Thoracic aorta endothelial cell (primary cell): ENCODE measurements around the gene STAB1. TPM values are rescaled to one million over a fixed set of nuclear protein-coding genes. Genes with fewer than 3 reads are reported as not detected.

Experiments
- small RNA-seq: library from RNA; depleted of rRNA; stranded (forward); fragments of <200 nt; gene quantifications from one replicate; pipeline ENCODE3, GENCODE V24; 2012
- total RNA-seq: library from RNA; depleted of rRNA; stranded (reverse); fragments of >200 nt; gene quantifications from 2 replicates; pipeline ENCODE4 v1.2.3, GENCODE V29; 2012

STAB1 gene, protein sequence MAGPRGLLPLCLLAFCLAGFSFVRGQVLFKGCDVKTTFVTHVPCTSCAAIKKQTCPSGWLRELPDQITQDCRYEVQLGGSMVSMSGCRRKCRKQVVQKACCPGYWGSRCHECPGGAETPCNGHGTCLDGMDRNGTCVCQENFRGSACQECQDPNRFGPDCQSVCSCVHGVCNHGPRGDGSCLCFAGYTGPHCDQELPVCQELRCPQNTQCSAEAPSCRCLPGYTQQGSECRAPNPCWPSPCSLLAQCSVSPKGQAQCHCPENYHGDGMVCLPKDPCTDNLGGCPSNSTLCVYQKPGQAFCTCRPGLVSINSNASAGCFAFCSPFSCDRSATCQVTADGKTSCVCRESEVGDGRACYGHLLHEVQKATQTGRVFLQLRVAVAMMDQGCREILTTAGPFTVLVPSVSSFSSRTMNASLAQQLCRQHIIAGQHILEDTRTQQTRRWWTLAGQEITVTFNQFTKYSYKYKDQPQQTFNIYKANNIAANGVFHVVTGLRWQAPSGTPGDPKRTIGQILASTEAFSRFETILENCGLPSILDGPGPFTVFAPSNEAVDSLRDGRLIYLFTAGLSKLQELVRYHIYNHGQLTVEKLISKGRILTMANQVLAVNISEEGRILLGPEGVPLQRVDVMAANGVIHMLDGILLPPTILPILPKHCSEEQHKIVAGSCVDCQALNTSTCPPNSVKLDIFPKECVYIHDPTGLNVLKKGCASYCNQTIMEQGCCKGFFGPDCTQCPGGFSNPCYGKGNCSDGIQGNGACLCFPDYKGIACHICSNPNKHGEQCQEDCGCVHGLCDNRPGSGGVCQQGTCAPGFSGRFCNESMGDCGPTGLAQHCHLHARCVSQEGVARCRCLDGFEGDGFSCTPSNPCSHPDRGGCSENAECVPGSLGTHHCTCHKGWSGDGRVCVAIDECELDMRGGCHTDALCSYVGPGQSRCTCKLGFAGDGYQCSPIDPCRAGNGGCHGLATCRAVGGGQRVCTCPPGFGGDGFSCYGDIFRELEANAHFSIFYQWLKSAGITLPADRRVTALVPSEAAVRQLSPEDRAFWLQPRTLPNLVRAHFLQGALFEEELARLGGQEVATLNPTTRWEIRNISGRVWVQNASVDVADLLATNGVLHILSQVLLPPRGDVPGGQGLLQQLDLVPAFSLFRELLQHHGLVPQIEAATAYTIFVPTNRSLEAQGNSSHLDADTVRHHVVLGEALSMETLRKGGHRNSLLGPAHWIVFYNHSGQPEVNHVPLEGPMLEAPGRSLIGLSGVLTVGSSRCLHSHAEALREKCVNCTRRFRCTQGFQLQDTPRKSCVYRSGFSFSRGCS (N-terminal part only)
- total RNA-seq = 213 and 215 TPM in 2 replicates

DNA sequence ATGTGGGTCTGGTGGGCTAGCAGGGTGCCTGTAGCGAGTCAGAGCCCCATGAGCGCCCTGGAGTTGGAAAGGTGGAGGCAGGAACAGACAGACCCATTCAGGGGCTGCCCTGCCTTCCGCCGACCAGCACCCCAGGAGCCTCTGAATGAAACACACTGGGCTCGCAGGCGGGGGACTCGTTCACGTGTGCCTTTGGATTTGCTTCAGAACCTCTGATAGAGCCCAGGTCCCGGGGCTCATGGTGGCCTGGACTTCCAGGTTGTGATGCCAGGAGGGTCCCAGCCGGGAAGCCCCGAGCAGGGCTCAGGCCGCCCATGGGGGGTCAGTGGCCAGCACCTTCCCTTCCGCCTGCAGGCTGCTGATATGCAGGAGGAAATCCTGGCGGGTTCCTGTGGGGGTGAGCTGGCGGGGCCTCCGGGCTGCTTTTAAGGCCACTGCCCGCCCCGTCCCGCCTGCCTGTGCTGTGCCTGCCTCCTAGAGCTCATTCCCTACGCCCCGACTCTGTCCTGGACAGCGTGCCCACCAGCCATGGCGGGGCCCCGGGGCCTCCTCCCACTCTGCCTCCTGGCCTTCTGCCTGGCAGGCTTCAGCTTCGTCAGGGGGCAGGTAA is at the start of gene STAB1:
TSS of gene STAB1 (plus strand) at position 453 of the 610 bp plus-strand sequence. CDS start at position 529, 76 bp downstream.

DNA sequence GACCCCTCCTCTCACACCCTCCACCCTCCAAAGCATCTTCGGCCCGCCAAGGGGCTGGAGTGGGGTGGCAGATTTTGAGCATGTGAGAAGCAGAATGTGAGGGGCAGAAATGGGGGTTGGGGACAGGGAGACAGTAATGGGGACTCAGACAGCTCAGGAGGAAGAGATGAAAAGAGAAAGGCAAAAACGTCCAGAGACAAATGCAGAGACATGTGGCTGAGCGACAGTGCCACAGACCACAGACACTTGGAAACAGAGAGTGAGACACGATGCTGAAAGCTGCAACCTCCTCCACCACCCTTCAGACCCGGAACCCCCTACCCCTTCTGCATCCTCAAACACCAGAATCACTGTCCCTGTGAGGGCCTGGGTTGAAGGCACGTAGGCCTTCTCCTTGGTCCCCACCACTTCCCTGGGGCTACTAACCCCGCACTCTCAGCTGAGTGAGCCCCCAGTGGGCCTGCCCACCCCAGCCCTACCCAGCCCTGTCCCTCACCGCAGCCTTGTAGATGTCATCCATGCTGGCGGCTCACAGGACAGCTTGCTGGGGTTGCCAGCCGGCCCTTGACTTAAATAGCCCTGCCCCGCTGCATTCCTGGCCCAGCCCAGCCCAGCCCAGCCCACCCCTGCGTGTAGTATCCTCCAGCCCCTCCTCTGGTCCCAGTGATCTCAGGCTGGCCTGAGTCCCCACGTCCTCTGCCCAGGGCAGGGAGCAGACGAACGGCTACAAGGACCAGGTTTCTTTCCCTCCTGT is 41.5 kb upstream of the STAB1 start, which contains the start of gene TNNC1:
TSS of gene TNNC1 (minus strand) at position 546 of the 754 bp plus-strand sequence. CDS start at position 520, 26 bp downstream.

DNA sequence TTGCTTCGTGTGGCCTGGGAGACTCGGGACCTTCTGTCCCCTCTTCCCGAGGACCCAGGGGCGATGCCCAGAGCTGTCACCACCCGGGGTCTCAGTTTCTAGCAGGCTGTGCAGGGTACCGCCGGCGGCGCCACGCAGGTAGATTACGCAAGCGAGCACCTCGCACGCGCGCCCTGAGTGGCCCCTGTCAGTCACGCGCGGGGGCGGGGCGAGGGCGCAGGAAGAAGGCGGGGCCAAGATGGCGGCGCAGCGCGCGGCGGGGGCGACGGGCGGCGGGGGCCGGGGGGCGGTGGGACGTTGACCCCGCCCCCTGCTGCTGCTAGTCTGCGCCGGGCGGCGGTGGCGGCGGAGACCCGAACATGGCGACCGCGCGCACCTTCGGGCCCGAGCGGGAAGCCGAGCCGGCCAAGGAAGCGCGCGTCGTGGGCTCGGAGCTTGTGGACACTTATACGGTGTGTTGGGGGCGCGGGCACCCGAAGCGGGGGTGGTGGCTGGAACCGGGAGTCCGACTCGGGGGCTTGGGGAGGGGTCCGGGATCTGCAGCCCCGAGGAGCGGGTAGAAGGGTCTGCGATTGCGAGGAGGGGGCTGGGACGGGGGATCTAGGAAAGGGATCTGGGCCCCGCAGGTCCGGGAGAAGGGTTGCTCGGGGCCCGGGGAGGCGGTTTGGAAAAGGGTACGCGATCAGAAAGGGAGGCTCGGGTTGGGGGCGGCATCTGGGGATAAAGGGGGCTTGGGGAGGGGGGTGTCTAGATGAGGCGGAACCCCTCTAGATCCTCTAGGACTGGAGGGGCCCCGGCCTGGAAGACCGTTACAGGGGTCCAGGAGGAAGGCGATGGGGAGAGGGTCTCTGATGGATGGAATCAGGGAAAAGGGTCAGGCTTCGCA is 39.6 kb upstream of the STAB1 start, which contains the start of gene NISCH:
TSS of gene NISCH (plus strand) at position 322 of the 886 bp plus-strand sequence. CDS start at position 360, 38 bp downstream.

DNA sequence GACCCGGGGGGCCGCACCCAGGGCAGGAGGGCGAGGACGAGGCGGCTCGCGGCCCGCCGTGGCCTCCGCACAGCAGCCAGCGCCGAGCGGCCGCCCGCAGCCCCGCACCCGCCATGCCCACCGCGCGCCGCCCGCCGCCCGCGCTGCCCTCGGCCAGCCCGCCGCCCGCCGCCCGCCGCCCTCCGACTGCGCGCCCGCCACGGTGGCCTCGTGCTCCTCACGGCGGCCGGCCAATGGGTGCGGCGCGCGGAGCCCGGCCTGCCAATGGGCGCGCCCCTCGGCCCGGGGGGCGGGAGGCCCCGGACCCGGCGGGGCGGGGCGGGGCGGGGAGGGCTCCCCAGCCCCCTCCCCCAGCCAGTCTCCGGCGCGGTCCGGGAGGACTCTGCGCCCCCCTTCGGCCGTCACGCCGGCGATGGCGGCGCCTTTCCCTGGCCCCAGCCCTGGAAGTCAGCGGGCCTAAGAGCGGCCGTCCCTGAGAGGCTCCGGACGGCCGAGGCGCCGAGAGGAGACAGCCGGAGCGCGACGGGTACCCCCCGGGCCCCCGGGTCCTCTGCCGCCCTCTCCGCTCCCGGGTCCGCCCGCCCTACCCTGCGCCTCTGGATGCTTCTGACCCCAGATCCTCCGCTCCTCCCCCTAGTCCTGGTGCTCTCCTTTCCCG is 38.6 kb downstream of the STAB1 start, which contains the start of gene NT5DC2:
TSS of gene NT5DC2 (minus strand) at position 235 of the 658 bp plus-strand sequence. CDS start at position 115, 120 bp downstream.

DNA sequence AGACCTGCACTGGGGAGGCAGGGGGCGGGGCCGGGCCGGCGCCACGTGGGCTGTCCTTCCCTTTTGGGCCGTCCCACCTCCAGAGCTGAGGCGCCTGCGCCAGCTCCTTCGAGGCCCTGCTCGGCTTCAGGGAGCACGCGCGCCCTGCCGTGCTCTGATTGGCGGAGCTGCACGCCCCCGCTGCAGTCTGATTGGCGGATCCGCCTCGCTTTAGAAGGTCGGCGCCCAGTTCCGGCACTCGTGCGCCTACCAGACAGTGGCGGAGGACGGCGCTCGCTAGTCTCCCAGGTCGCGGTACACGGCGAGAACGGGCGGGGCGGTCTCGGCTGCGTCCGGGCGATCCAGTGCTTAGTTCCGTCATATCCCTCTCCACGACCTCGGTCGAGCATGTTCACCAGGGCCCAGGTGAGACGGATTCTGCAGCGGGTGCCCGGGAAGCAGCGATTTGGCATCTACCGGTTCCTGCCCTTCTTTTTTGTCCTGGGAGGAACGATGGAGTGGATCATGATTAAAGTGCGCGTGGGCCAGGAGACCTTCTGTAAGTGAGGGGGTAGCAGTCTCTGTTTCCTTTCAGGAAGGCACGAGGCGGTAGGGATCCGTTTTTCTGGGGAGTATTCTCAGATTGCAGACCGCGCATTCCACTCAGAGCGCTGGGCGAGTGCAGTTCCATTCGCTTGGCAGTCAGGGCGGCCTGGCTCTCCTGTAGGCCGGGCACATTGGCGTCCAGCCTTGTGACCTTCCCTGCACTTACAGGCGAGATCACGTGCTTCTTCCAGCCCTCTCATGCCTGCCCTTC is 41.4 kb downstream of the STAB1 start, which contains the start of gene UQCC5:
TSS of gene UQCC5 (plus strand) at position 237 of the 796 bp plus-strand sequence. CDS start at position 388, 151 bp downstream.

Small RNAs within 50 kb of the gene (small RNA-seq; reads per million reads assigned to genes)
- not detected for gene RNU6-856P
- not detected for gene RNU6ATAC16P

Other genes starting within 250 kb of the STAB1 start
- 11.3 and 12.0 TPM in 2 replicates for gene PPM1M, start 249.6 kb upstream of the STAB1 start, total RNA-seq
- 74.7 and 80.6 TPM in 2 replicates for gene WDR82, start 216.7 kb upstream of the STAB1 start, total RNA-seq
- 16.4 TPM in 2 replicates for gene GLYCTK, start 207.5 kb upstream of the STAB1 start, total RNA-seq
- gene DNAH1, start 179.0 kb upstream of the STAB1 start, total RNA-seq = 2.7 and 2.9 TPM in 2 replicates
- gene BAP1, start 85.3 kb upstream of the STAB1 start, total RNA-seq = 51.5 and 65.0 TPM in 2 replicates
- 6.9 and 7.0 TPM in 2 replicates for gene PHF7, start 84.7 kb upstream of the STAB1 start, total RNA-seq
- gene SEMA3G, start 50.2 kb upstream of the STAB1 start, total RNA-seq = 4.0 and 9.8 TPM in 2 replicates
- 0.27 TPM in 1 of 2 replicates, not detected in the other for gene TNNC1, start 41.3 kb upstream of the STAB1 start, total RNA-seq
- gene NISCH, start 39.7 kb upstream of the STAB1 start, total RNA-seq = 82.6 and 92.1 TPM in 2 replicates
- 59.6 and 67.4 TPM in 2 replicates for gene NT5DC2, start 38.5 kb downstream of the STAB1 start, total RNA-seq
- gene UQCC5, start 41.3 kb downstream of the STAB1 start, total RNA-seq = 2.9 and 7.8 TPM in 2 replicates
- 120 and 131 TPM in 2 replicates for gene PBRM1, start 190.6 kb downstream of the STAB1 start, total RNA-seq
- 218 and 226 TPM in 2 replicates for gene GNL3, start 190.7 kb downstream of the STAB1 start, total RNA-seq
- 62.4 and 75.8 TPM in 2 replicates for gene GLT8D1, start 210.5 kb downstream of the STAB1 start, total RNA-seq
- gene SPCS1, start 210.8 kb downstream of the STAB1 start, total RNA-seq = 90.3 and 99.0 TPM in 2 replicates